ENCODE measurements around the gene USP44. TPM values are rescaled to one million over a fixed set of nuclear protein-coding genes. Genes with fewer than 3 reads are reported as not detected.

Gene USP44
- total and polyA plus RNA-seq, 2 of the 4 experiments (the other 2 are of a cell fraction), result 13.0 to 33.5 TPM

DNA sequence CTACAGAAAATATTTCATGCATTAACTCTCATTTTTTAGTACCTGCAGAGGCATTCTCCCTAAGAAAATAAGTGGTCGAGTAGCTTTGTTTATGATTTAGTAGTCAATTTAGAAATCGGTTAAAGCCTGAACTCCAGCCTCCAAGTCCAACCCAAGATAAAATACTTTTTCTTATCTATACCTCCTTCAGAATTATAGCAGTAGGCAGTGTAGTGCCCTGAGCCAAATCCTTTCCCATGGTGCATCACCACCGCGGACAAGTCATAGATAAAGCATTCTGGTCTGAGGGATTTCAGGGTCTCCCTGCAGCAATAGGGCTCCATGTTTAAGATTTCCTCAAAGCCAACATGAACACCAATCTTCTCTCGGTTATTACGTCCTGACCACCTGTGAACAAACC is 30.5 kb downstream of the USP44 start:
- Histone ChIP-seq H4K91ac (ENCODE audit: insufficient read depth, low read depth, low read length) (no peak overlapping the region), H3K23ac (ENCODE audit: low read depth, low read length) (no peak overlapping the region), H3K27me3 (ENCODE audit: control insufficient read depth, insufficient read depth, low read length) (no peaks in the 10 kb centered on the region), H3K4me2 (ENCODE audit: low read depth, low read length) (no peak overlapping the region), H4K20me1 (ENCODE audit: insufficient read depth, low read length) (no peaks in the 10 kb centered on the region), H3K14ac (replicated peaks; ENCODE audit: low read depth, low read length) (no peak overlapping the region), H3K4me1 (ENCODE audit: control insufficient read depth, insufficient read depth, low read length) (no peaks in the 10 kb centered on the region), H2AK9ac (replicated peaks; ENCODE audit: low read depth, low read length, poor library complexity) (no peak overlapping the region), H3K4me3 (ENCODE audit: insufficient read depth, low read depth, low read length) (no peak overlapping the region), H3K18ac (ENCODE audit: low read depth, low read length) (no peak overlapping the region), H2BK5ac (ENCODE audit: low read depth, low read length, poor library complexity, severe bottlenecking) (no peak overlapping the region), H2AFZ (replicated peaks; ENCODE audit: low read length, poor library complexity) (no peak overlapping the region), H2BK120ac (ENCODE audit: low read depth, low read length) (no peak overlapping the region), H3K27ac (ENCODE audit: insufficient read depth, low read length) (no peak overlapping the region), H2BK15ac (ENCODE audit: low read depth, low read length) (no peak overlapping the region), H3K4ac (ENCODE audit: low read depth, low read length) (no peak overlapping the region), H3K56ac (ENCODE audit: extremely low read depth, insufficient read depth, low read length) (no peak overlapping the region), H4K8ac (ENCODE audit: low read depth in 2 of 2, low read length in 2 of 2) (no peak overlapping the region), H3K9me3 (ENCODE audit: control insufficient read depth, insufficient read depth, low read length) (no peaks in the 10 kb centered on the region), H3K79me1 (ENCODE audit: low read depth in 1 of 2, low read length in 2 of 2) (peaks cover 5 to 10% of the 10 kb centered on the region in 2 experiments; a peak in 3 of 4 replicates), H4K5ac (ENCODE audit: low read depth, low read length) (no peak overlapping the region), H3K9ac (ENCODE audit: low read depth, low read length) (no peak overlapping the region), H2BK20ac (ENCODE audit: low read depth, low read length) (no peak overlapping the region), H3K9me1 (ENCODE audit: insufficient read depth, low read length) (peaks cover 5% of the 10 kb centered on the region; the same call in 1 of the 2 replicates), H3K36me3 (ENCODE audit: control insufficient read depth, insufficient read depth, low read length) (peaks cover 45% of the 10 kb centered on the region), H2AK5ac (ENCODE audit: low read depth, low read length) (no peak overlapping the region)
- in situ Hi-C loops (cut with MboI; ENCODE audit: low sequenced_read_pairs) (no loop called here), intact Hi-C loops (cut with micrococcal nuclease) (no loop called here), dilution Hi-C loops (cut with HindIII; ENCODE audit: low sequenced_read_pairs, unreplicated experiment) (no loop called here)
- TF ChIP-seq FOS (IDR thresholded peaks at IDR 0.05; ENCODE audit: low read depth, low read length), result no peak
- TF ChIP-seq, protein P1, sequence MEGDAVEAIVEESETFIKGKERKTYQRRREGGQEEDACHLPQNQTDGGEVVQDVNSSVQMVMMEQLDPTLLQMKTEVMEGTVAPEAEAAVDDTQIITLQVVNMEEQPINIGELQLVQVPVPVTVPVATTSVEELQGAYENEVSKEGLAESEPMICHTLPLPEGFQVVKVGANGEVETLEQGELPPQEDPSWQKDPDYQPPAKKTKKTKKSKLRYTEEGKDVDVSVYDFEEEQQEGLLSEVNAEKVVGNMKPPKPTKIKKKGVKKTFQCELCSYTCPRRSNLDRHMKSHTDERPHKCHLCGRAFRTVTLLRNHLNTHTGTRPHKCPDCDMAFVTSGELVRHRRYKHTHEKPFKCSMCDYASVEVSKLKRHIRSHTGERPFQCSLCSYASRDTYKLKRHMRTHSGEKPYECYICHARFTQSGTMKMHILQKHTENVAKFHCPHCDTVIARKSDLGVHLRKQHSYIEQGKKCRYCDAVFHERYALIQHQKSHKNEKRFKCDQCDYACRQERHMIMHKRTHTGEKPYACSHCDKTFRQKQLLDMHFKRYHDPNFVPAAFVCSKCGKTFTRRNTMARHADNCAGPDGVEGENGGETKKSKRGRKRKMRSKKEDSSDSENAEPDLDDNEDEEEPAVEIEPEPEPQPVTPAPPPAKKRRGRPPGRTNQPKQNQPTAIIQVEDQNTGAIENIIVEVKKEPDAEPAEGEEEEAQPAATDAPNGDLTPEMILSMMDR (conservative IDR thresholded peaks at IDR 0.05; ENCODE audit: low read depth, low read length), result no peak
- no peak for TF ChIP-seq USF2 (IDR thresholded peaks at IDR 0.05; ENCODE audit: low read depth, low read length)
- TF ChIP-seq MAZ (IDR thresholded peaks at IDR 0.05; ENCODE audit: borderline replicate concordance, low read depth, low read length), result no peak
- TF ChIP-seq BHLHE40 (IDR thresholded peaks at IDR 0.05; ENCODE audit: low read depth, low read length), result no peak
- DNase-seq (no peak), ATAC-seq (ENCODE audit: low read depth) (no peak)
- POLR2A ChIA-PET (ENCODE audit: unreplicated experiment), result no interaction called here
- WGBS, 2 experiments (ENCODE audit: extremely low coverage in 2 of 2, insufficient read length in 1 of 2), result no CpG with 5 or more reads among the region's 6 CpGs
- CTCF ChIA-PET, result no interaction called here
- no TSS peak for BruUV-seq (replicated peaks)

Measured in IMR-90 (cell line).